HepG2 (cell line): Measurements from ENCODE around the gene IL1A. TPM values are rescaled to one million over a fixed set of nuclear protein-coding genes. Genes with fewer than 3 reads are reported as not detected.
A peak's percentile ranks its signal among the peaks of the same experiment; 100 is the strongest.

Source experiments
- BHLHE40 ChIP-seq: IDR thresholded peaks from 2 replicates; pipeline ENCODE4 v1.6.1; 2011; ENCODE audit warnings: low read length, improper control_type of control experiment
- BRD4 ChIP-seq: sonication (generic); formaldehyde crosslinking; IDR thresholded peaks from 2 replicates; pipeline ENCODE4 v1.4.0; 2020; ENCODE audit warnings: missing genetic modification reagents
- HES4 ChIP-seq: sonication (generic); formaldehyde crosslinking; IDR thresholded peaks from 2 replicates; pipeline ENCODE4 v1.9.0; 2021; ENCODE audit warnings: mild to moderate bottlenecking, missing genetic modification reagents, borderline replicate concordance
- HHEX ChIP-seq: IDR thresholded peaks from 2 replicates; pipeline ENCODE4 v1.6.1; 2016; ENCODE audit warnings: control low read depth
- HNRNPH1 ChIP-seq: fragments of 200-400 bp; formaldehyde crosslinking; optimal IDR thresholded peaks from 2 replicates; pipeline ENCODE3; 2017; ENCODE audit warnings: mild to moderate bottlenecking, low read depth, low read length
- HOXD1 ChIP-seq: sonication (generic); formaldehyde crosslinking; IDR thresholded peaks from 2 replicates; pipeline ENCODE4 v1.5.0; 2020; ENCODE audit warnings: missing genetic modification reagents
- KDM6A ChIP-seq: IDR thresholded peaks from 2 replicates; pipeline ENCODE4 v1.6.1; 2016; ENCODE audit warnings: low read depth
- KLF13 ChIP-seq: sonication (generic); formaldehyde crosslinking; IDR thresholded peaks from 2 replicates; pipeline ENCODE4 v1.4.0; 2020; ENCODE audit warnings: mild to moderate bottlenecking, missing genetic modification reagents
- MAFG ChIP-seq: sonication (generic); formaldehyde crosslinking; IDR thresholded peaks from 2 replicates; pipeline ENCODE4 v1.5.1; 2020; ENCODE audit warnings: mild to moderate bottlenecking, missing genetic modification reagents
- MTA1 ChIP-seq: sonication (generic); formaldehyde crosslinking; IDR thresholded peaks from 2 replicates; pipeline ENCODE4 v1.4.0; 2020; ENCODE audit warnings: missing genetic modification reagents, mild to moderate bottlenecking, borderline replicate concordance
- NFE2L2 ChIP-seq: fragments of 150-350 bp; IDR thresholded peaks from 2 replicates; pipeline ENCODE4 v1.6.1; 2014; ENCODE audit warnings: low read length
- NFRKB ChIP-seq: fragments of 450-650 bp; IDR thresholded peaks from 2 replicates; pipeline ENCODE4 v1.6.1; 2017
- NONO ChIP-seq, 2 experiments: fragments of 450-650 bp in 1 of 2; sonication (generic) in 1 of 2; formaldehyde crosslinking in 1 of 2; IDR thresholded peaks in 1 of 2; conservative IDR thresholded peaks in 1 of 2; 2 replicates each; pipeline versions ENCODE4 v1.6.1 to v1.8.0; 2017 to 2022; ENCODE audit warnings: mild to moderate bottlenecking in 1 of 2, missing genetic modification reagents in 1 of 2, moderate library complexity in 1 of 2
- NR3C1 ChIP-seq: sonication (generic); formaldehyde crosslinking; IDR thresholded peaks from 2 replicates; pipeline ENCODE4 v1.4.0; 2020; ENCODE audit warnings: missing genetic modification reagents
- RARA ChIP-seq: IDR thresholded peaks from 2 replicates; pipeline ENCODE4 v1.6.1; 2016; ENCODE audit warnings: missing genetic modification reagents, missing compliant biosample characterization
- RBAK ChIP-seq: sonication (generic); formaldehyde crosslinking; IDR thresholded peaks from 2 replicates; pipeline ENCODE4 v1.5.1; 2020; ENCODE audit warnings: mild to moderate bottlenecking, missing genetic modification reagents
- RFX3 ChIP-seq: IDR thresholded peaks from 2 replicates; pipeline ENCODE4 v1.6.1; 2016; ENCODE audit warnings: missing biosample characterization, missing genetic modification reagents
- TCF7 ChIP-seq: sonication (generic); IDR thresholded peaks from 2 replicates; pipeline ENCODE4 v1.6.1; 2016; ENCODE audit warnings: antibody characterized with exemption, low read depth
- ZNF138 ChIP-seq: sonication (generic); formaldehyde crosslinking; IDR thresholded peaks from 2 replicates; pipeline ENCODE4 v1.5.0; 2020; ENCODE audit warnings: mild to moderate bottlenecking, low read depth, missing genetic modification reagents
- ZNF253 ChIP-seq: sonication (generic); formaldehyde crosslinking; IDR thresholded peaks from 2 replicates; pipeline ENCODE4 v1.8.0; 2022; ENCODE audit warnings: mild to moderate bottlenecking, missing genetic modification reagents, borderline replicate concordance
- ZNF34 ChIP-seq: sonication (generic); formaldehyde crosslinking; IDR thresholded peaks from 2 replicates; pipeline ENCODE4 v1.4.0; 2020; ENCODE audit warnings: mild to moderate bottlenecking, missing genetic modification reagents, borderline replicate concordance
- ZNF549 ChIP-seq: sonication (generic); formaldehyde crosslinking; IDR thresholded peaks from 2 replicates; pipeline ENCODE4 v1.5.0; 2020; ENCODE audit warnings: missing genetic modification reagents
- ZNF598 ChIP-seq: sonication (generic); formaldehyde crosslinking; IDR thresholded peaks from 2 replicates; pipeline ENCODE4 v1.5.1; 2020; ENCODE audit warnings: mild to moderate bottlenecking, missing genetic modification reagents, borderline replicate concordance
- ZNF703 ChIP-seq: sonication (generic); formaldehyde crosslinking; IDR thresholded peaks from 2 replicates; pipeline ENCODE4 v1.5.1; 2020; ENCODE audit warnings: missing genetic modification reagents, mild to moderate bottlenecking, moderate library complexity, borderline replicate concordance
- polyA plus RNA-seq, 8 experiments: library from polyadenylated mRNA; depleted of rRNA in 3 of 8; stranded (reverse) in 7 of 8; unstranded in 1 of 8; fragments of >200 nt; fragmentation: Illumina TruSeq in 4 of 8; extraction: Trizol in 4 of 8; gene quantifications; 2 replicates each; pipeline versions ENCODE4 v1.2.1 to v1.2.3, GENCODE V29; 2011 to 2016; ENCODE audit warnings: low read depth in 4 of 8, missing spikeins in 1 of 8, mixed read lengths in 1 of 8; ENCODE audit not compliant: insufficient read depth in 1 of 8
- total RNA-seq, 5 experiments: library from RNA; depleted of rRNA; stranded (reverse); fragments of >200 nt; fragmentation: Illumina TruSeq; extraction: Trizol; gene quantifications; 2 replicates each; pipeline ENCODE4 v1.2.3, GENCODE V29; 2016; ENCODE audit warnings: low read depth in 1 of 5
- TF ChIP-seq, protein P1 (sequence below): IDR thresholded peaks from 2 replicates; pipeline ENCODE4 v1.6.1; 2016; ENCODE audit warnings: low read depth
- TF ChIP-seq, protein P2 (sequence below): sonication (generic); formaldehyde crosslinking; IDR thresholded peaks from 2 replicates; pipeline ENCODE4 v1.5.1; 2020; ENCODE audit warnings: mild to moderate bottlenecking, moderate library complexity, missing genetic modification reagents
- TF ChIP-seq, protein P3 (sequence below): sonication (generic); formaldehyde crosslinking; IDR thresholded peaks from 2 replicates; pipeline ENCODE4 v1.4.0; 2020; ENCODE audit warnings: mild to moderate bottlenecking, missing genetic modification reagents, borderline replicate concordance

IL1A gene
- total and polyA plus RNA-seq, 2 of the 13 experiments (the other 11 are each of a cell fraction or from before 2014, with no cell fraction given) = not detected

DNA sequence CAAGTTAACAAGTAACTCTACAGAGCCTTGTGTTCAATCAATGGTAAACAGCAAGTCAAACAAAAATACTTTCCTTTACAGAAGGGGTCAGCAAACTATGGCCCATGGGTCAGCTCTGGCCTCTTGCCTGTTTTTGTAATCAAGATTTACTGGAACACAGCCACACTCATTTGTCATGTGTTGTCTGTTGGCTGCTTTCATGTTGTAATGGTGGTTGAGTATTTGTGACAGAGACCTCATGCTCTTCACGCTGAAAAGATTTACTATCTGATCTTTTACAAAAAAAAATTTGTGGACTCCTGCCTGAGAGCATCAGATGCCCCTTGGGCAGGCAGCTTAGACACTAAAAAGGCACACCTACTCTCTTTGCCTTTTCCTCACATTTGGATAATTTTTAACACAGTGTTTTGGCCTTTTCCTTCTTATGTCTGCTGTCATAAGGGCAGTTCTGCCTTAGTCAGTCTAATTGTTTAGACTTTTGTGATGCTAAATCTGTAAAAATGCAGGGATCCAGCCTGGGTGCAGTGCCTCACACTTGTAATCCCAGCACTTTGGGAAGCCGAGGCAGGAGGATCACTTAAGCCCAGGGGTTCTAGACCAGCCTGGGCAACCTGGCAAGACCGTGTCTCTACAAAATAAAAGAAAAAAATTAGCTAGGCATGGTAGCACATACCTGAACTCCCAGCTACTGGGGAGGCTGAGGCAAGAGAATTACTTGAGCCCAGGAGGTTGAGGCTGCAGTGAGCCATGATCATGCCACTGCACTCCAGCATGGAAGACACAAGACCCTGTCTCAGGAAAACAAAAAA, 34.0 kb upstream of the IL1A start (continued):
- no peak for TF ChIP-seq NFE2L2
- TF ChIP-seq RARA (CRISPR knock-in tag) = peak; percentile 96
- TF ChIP-seq HHEX (CRISPR knock-in tag) = peak; percentile 96
- TF ChIP-seq, protein P1, sequence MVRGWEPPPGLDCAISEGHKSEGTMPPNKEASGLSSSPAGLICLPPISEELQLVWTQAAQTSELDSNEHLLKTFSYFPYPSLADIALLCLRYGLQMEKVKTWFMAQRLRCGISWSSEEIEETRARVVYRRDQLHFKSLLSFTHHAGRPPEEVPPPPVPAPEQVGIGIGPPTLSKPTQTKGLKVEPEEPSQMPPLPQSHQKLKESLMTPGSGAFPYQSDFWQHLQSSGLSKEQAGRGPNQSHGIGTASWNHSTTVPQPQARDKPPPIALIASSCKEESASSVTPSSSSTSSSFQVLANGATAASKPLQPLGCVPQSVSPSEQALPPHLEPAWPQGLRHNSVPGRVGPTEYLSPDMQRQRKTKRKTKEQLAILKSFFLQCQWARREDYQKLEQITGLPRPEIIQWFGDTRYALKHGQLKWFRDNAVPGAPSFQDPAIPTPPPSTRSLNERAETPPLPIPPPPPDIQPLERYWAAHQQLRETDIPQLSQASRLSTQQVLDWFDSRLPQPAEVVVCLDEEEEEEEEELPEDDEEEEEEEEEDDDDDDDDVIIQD (CRISPR knock-in tag) = peak; percentile 92
- TF ChIP-seq NR3C1 = no peak
- TF ChIP-seq NFRKB = no peak
- TF ChIP-seq BHLHE40 = peak; percentile 60
- TF ChIP-seq RFX3 = no peak
- no peak for TF ChIP-seq NONO (IDR thresholded peaks at IDR 0.05)
- TF ChIP-seq NONO (CRISPR knock-in tag; conservative IDR thresholded peaks at IDR 0.05) = peak; percentile 88
- no peak for TF ChIP-seq HES4 (CRISPR knock-in tag)
- no peak for TF ChIP-seq MTA1
- no peak for TF ChIP-seq RBAK (CRISPR knock-in tag)
- TF ChIP-seq MAFG (CRISPR knock-in tag) = no peak
- no peak for TF ChIP-seq HNRNPH1
- TF ChIP-seq ZNF703 (CRISPR knock-in tag) = peak; percentile 92
- no peak for TF ChIP-seq ZNF253 (CRISPR knock-in tag)
- peak; percentile 89 for TF ChIP-seq KDM6A (CRISPR knock-in tag)
- no peak for TF ChIP-seq ZNF34 (CRISPR knock-in tag)
- TF ChIP-seq ZNF598 (CRISPR knock-in tag) = no peak
- TF ChIP-seq, protein P2, sequence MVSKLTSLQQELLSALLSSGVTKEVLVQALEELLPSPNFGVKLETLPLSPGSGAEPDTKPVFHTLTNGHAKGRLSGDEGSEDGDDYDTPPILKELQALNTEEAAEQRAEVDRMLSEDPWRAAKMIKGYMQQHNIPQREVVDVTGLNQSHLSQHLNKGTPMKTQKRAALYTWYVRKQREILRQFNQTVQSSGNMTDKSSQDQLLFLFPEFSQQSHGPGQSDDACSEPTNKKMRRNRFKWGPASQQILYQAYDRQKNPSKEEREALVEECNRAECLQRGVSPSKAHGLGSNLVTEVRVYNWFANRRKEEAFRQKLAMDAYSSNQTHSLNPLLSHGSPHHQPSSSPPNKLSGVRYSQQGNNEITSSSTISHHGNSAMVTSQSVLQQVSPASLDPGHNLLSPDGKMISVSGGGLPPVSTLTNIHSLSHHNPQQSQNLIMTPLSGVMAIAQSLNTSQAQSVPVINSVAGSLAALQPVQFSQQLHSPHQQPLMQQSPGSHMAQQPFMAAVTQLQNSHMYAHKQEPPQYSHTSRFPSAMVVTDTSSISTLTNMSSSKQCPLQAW (CRISPR knock-in tag) = peak; percentile 98
- no peak for TF ChIP-seq KLF13 (CRISPR knock-in tag)
- no peak for TF ChIP-seq ZNF549 (CRISPR knock-in tag)
- peak; percentile 100 for TF ChIP-seq HOXD1 (CRISPR knock-in tag)
- TF ChIP-seq ZNF138 (CRISPR knock-in tag) = no peak
- TF ChIP-seq TCF7 = peak; percentile 99
- no peak for TF ChIP-seq BRD4 (CRISPR knock-in tag)
- TF ChIP-seq, protein P3, sequence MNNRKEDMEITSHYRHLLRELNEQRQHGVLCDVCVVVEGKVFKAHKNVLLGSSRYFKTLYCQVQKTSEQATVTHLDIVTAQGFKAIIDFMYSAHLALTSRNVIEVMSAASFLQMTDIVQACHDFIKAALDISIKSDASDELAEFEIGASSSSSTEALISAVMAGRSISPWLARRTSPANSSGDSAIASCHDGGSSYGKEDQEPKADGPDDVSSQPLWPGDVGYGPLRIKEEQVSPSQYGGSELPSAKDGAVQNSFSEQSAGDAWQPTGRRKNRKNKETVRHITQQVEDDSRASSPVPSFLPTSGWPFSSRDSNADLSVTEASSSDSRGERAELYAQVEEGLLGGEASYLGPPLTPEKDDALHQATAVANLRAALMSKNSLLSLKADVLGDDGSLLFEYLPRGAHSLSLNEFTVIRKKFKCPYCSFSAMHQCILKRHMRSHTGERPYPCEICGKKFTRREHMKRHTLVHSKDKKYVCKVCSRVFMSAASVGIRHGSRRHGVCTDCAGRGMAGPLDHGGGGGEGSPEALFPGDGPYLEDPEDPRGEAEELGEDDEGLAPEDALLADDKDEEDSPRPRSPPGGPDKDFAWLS (CRISPR knock-in tag) = no peak
